GM20000 (cell line): ENCODE results near the gene ARPC2.
"Not testable (repeated sequence)": the region's sequence is repeated elsewhere in the genome, so short reads cannot be mapped to it uniquely, and the experiment has no call there.

Source experiments
- DNase-seq: peaks from one replicate; pipeline ENCODE4 v3.0.0; 2012; ENCODE audit warnings: low spot score
- CTCF ChIP-seq: IDR thresholded peaks from 2 replicates; pipeline ENCODE4 v1.5.1; 2012; ENCODE audit warnings: mild to moderate bottlenecking, control low read depth; ENCODE audit errors: extremely low read depth, missing control alignments

ARPC2 gene

DNA sequence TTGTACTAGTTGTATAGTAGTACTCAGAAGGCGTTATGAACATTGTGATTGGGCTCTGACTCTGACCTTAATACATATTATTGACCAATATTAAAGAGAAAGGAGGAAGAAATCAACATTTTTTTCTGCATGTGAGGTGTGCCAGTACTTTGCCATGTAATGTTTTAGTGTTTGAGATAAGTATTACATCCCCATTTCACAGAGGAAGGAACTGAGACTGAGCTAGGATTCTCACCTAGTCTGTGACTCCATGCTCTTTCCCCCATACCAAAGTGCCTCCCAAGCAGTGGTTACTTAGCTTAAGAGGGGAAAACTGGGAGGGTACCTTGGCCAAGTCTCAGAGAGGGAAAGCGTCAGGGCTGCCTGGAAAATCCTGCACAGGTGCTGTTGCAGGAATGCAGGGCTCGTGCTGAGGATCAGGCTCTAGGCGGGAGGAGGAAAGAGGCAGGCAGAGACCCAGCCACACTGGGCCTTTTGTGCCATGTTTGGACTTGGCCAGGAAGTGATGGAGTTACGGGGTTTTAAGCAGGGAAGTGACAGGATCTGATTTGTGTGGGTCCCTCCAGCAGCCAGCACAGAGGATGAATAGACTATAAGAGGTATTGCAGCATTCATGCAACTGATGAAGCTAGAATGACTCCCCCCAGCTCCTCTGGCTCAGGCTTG lies 55.0 kb downstream of the ARPC2 start:
- TF ChIP-seq CTCF: no peak
- no peak for DNase-seq

- peak; percentile 77 for TF ChIP-seq CTCF
- DNase-seq: peak; percentile 65
Observed at GRCh38 chr2:218272531-218273212, 55.7 kb downstream of the ARPC2 start.

DNA sequence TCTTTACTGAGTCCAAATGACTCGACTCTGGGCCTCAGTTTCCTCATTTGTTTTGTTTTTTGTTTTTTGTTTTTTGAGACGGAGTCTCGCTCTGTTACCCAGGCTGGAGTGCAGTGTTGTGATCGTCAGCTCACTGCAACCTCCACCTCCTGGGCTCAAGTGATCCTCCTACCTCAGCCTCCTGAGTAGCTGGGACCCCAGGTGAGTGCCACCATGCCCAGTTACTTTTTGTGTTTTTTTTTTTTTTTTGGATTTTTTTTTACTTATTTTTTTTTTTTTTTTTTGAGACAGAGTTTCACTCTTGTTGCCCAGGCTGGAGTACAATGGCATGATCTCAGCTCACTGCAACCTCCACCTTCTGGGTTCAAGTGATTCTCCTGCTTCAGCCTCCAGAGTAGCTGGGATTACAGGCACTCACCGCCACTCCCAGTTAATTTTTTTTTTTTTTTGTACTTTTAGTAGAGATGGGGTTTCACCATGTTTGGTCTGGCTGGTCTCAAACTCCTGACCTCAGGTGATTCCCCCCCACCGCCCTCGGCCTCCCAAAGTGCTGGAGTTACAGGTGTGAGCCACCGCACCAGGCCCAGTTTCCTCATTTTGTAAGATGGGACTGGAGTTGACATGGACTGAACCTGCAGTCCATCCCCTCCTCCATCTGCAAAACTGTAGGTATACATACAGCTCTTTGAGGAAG lies 56.4 kb downstream of the ARPC2 start:
- not testable (repeated sequence) for DNase-seq

DNA sequence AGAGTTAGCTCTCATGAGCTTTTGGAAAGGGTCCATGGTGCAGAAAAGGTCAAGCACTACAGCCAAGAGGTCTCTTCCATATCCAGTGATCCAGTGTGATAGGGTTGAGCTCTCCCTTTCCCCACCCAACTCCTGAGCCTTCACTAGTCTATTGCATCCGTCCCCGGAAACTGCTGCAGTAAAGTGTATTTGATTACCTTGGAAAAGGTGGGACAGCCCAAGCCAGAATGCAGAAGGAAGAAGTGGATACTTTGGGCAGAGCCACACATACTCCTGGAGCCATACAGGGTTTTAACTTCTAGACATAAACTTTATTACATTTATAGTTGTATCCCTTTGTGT lies 56.9 kb downstream of the ARPC2 start:
- DNase-seq: no peak
- no peak for TF ChIP-seq CTCF

- no peak for TF ChIP-seq CTCF
- no peak for DNase-seq
Observed at GRCh38 chr2:218274586-218274985, 57.6 kb downstream of the ARPC2 start.

DNA sequence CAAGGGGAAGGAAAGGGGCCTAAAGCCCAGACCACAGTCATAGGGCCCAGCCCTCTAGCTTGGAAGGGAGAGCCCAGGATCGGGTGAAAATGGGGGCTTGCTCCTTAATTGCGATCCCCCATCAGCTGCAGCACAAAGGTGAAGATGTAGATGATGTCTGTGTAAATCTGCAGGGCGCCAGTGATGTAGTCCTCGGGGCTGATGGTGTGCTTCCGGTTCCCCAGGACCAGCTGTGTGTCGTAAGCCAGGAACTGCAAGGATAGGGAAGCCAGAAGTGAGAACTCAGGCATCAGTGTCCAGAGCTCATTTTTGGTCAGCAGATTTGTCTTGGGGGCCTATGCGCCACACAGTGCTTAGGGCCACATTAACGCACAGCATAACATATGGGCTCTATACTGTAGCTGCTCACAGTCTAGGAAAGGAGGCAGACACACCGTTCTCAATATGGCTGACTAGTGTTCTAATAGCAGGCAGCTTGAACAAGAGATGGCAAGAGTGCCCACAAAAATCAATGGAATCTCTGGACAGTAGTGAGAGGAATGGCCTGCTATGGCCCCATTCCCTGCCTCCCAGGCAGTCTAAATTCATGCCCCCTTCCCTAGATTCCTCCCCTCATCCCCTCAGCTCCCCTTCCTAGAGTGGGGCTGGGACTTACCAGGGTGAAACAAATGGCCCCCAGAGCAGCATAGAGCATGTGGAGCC lies 58.5 kb downstream of the ARPC2 start:
- TF ChIP-seq CTCF: no peak
- no peak for DNase-seq

DNA sequence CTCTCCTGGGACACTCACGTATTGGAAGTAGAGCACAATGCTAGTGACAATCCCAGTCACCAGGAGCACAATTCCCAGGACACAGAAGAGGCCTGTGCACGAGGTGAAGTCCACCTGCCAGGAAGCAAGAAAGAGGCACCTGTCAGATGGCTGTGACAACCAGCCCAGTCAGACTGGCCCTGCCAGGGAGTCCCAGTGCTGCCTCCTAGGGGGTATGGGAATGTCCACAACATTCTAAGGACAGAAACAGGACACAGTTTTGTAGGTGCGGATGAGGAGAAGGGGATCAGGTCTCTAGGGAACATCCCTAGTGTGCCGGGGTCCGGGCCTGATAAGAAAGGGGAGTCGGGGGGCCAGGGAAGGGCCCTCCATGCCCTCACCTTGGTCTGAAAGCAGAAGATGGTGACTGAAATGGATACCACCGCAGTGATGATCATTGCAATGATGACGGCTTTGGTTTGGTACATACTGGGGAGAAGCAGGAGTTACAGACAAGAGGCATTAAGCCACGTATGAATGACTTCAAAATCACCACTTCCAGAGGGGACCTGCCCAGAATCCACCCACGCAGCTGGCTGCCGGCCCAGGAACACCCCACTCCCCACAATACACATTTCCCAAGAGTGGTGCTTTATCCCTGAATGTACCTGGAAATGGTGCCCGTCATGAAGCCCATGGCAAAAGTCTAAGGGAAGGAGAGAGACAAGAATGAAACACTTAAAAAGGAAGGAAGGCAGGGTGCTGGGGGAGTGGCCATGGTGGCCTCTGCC lies 60.2 kb downstream of the ARPC2 start:
- DNase-seq: no peak
- no peak for TF ChIP-seq CTCF
